Measurements from ENCODE around the gene CLCN2.

Gene CLCN2

DNA sequence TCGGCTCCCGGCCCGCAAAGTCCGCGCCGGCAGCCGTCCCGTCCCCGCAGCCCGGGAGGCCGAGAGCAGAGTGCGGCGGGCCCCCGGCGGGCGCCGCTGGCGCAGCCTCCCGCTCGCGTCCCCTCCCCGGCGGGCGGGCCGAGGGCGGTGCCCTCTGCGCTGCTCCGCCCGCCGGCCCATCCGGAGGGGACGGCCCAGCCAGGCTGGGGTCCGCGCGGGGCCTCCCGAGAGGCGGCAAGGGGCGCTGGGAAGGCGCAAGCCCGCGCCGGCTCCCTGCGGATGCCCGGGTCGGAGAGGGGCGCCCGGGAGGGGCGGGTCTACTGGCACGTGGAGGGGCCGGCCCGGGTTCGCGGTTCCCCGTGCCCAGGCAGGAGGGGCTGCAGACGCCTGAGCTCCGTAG, at the start of gene CLCN2, which contains the start of gene POLR2H:
Gene CLCN2 (minus strand): TSS at position 74 of the 400 bp plus-strand sequence. CDS start 126 bp downstream, outside the sequence.
Gene POLR2H (plus strand): TSS at position 179 of the 400 bp plus-strand sequence. CDS start 1,783 bp downstream, outside the sequence.
- no peak for DNase-seq

DNA sequence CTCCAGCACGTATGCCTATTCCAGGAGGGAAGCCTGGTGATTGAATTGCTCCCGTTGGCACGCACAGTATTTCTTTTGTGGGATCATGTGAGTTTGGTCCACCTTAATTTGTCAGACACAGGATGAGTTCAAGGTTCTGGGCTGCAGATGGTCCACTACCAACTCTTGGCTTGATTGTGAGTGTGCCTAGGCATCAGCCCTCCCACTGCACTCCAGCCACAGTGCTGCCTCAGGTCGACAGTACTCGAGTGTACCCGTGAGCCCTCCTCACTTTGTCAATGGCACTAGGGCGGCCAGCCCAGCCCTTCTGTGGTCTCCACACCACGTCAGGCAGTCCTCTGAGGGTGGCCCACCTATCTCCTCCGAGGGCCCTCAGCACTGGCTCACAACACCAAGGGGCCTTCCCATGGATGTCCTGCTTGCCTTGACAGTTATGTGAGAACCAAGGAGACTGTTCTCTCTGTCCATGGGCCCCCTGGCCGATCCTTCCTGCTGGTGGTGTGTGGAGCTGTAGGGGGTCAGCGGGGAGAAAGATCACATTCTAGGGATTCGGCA, 48.6 kb upstream of the CLCN2 start:
- DNase-seq, result no peak

DNA sequence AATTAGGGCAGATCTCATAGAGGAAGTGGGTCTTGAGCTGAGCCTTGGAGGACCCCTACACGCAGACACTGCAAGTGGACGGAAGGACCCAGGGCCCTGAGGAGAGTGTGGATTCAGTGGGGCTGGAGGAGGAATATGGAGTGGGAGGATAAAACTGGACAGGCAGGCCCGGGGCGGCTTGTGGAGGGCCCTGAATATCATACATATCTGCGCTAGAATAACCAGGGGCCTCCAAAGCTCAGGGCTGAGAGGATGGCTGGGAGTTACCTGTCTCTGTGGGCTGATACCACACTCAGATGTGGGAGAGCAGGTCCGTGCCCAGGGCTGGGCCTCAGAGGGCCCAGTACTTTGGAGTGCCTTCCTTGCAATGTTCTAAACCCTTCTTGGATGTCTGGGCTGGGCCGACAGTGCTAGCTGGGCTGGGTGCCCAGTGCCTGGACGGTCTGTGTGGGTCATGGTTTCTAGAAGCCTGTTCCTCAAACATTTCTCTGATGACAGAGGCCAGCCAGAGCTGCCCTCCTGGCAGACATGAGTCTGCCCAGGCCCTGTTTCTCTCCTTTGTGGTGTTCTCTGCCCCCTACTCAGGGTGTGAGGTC, 48.0 kb upstream of the CLCN2 start:
- DNase-seq, result no peak

DNA sequence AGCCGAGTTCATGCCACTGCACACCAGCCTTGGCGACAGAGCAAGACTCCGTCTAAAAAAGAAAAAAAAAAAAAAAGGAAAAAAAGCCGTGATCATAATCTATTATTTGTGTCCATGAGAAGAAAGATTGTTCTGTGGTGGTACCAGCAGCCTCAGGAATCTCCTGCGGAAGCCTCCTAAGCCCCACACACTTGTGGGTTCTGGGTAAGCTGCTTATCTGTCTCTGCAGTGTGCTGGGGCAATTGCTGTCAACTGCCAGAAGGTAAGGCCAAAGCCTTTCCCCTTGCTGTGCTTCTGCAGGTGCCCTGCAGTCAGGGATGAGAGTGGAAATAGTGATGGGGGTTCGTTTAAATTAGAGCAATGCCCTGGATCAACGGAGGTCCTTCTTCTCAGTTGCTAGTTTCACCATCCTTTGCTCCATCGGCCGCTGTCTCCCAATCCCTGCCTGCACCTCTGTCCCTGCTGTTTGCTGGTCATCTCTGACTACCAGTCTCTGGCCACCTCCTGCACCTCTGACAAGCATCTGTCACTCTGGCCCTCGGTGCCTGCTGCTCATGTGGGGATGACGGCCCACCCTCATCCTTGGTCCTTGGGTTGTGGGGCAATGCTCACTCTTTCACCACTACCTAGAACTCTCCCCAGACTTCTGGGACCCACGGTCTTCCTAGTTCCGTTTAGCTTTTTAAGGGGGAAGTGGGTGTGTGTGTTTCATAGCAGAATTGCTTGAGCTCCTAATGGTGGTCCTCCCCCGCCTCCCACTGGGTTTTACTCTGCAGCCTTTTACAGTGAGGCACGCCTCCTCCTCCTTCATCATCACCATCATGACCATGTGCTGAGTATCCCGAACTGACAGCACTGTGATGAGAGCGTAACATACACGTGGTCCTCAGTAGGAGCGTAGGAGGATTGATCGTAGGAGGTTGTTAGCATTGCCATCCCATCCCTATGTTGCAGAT, 43.9 kb upstream of the CLCN2 start:
- DNase-seq, result no peak

DNA sequence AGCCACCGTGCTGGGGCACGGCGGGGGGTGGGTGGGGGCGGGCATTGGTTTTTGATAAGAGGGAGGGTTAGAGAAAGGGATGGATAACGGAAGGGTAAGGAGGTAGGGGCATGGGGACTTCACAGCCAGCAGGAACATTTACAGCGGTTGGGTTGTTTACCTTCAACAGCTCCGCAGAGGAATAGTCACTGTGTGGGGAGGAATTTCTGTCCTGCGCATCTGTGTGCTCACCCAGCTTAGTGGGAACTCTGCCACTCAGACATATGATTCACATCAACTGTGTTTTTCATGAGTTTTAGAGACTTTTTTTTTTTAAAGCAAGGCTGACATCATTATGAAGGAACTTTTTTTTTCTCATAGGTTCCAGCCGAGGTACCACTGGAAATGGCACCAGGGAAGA, 38.0 kb upstream of the CLCN2 start:
- no peak for DNase-seq

DNA sequence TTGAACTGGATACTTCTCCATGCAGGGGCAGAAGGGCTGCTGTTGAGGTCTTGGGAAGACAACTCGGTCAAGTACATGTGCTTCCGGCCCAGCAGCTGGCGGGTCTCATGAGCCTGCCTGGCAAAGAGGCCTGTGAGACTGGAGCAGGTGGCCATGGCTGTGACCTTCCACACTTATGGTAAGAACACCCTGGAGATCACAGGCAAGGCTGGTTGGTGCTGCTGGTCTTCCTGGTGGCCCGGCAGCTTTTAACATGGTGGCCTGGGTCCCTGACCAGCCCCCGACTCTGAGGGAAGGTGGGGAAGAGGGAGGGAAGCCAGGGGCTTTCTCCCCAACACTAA, 33.9 kb upstream of the CLCN2 start:
- DNase-seq, result no peak

DNA sequence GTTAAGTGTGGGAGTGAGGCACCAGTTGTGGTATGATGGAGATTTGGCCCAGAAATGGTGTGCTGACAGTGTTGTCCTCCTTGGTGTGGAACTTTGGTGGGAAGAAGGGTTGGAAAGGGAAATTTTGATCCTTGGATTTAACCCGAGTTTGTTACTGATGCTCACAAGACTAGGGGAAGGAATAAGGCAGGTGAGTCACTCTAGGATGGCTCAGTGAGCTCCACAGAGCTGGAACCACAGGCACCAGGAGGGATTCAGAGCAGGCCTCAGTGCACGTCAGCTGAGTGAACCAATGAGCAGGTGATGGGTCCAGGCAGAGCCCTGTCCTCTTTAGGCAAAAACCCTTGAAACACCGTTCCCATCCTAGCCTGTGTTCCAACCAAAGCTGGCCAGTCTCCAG, 29.9 kb upstream of the CLCN2 start:
- DNase-seq, result no peak

DNA sequence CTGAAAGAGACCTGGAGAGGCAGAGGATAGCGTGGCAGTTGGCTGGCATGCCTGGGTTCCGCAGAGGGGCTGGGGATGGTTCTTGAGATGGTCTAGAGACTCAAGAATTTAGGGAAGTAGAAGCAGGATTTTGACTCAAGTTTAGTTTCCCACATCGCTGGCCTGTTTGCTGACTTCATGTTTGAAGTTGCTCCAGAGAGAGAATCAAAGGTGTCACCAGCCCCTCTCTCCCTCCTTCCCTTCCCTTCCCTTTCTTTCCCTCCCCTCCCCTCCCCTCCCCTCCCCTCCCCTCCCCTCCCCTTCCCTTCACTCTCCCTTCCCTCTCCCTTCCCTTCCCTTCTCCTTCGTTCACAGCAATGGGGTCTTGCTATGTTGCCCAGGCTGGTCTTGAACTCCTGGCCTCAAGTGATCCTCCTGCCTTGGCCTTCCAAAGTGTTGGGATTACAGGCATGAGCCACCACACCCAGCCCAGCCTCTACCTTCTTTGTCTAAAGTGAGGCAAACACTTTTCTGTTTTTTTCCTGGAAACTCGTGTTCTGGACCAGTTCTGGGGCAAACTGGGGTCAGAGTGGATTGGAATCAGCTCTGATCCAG, 28.6 kb upstream of the CLCN2 start:
- no peak for DNase-seq

DNA sequence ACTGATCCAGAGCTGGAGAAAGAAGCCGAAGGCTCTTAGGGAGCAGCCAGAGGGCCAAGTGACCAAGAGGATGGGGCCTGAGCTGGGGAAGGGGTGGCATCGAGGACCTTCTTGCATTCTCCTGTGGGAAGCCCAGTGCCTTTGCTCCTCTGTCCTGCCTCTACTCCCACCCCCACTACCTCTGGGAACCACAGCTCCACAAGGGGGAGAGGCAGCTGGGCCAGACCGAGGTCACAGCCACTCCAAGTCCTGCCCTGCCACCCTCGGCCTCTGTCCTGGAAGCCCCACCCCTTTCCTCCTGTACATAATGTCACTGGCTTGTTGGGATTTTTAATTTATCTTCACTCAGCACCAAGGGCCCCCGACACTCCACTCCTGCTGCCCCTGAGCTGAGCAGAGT, 28.0 kb upstream of the CLCN2 start:
- DNase-seq, result no peak

DNA sequence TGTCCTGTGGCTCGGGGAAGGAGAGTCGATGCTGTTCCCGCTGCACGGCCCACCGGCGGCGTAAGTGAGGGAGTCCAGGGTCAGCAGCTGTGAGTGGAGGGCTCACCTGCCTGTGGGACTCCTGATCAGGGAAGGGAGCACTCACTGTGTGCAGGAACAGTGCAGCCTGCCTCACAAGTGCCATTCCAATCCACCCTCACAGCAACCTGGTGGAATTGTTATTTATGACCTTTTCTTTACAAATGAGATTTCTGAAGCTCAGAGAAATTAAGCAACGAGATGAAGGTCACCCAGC, 27.5 kb upstream of the CLCN2 start:
- DNase-seq, result no peak

DNA sequence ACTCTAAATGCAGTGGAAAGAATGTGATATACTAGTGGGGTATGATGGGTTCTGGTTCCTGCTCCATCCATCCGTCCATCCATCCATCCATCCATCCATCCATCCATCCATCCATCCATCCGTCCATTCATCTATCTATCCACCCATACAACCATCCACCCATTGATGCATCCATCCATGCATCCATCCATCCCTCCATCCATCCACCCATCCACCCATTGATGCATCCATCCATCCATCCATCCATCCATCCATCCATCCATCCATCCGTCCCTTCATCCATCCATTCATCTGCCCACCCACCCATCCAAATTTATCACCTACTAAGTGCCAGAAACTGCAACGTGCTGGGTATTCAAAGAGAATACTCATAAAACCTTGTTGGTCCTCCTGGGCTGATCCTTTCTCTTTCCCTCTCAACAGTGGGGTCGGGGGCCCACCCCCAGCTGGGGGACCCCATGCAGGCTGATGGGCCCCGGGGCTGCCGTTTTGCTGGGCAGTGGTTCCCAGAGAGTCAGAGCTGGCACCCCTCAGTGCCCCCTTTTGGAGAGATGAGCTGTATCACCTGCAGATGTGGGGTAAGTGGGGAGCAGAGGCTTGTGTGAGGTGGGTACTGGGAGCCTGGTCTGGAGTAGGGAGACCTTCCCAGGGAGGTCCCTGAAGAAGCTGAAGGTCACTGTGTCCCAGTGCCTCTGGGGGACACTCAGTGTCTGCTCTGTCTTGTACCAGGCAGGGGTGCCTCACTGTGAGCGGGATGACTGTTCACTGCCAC, 26.9 kb upstream of the CLCN2 start:
- no peak for DNase-seq

DNA sequence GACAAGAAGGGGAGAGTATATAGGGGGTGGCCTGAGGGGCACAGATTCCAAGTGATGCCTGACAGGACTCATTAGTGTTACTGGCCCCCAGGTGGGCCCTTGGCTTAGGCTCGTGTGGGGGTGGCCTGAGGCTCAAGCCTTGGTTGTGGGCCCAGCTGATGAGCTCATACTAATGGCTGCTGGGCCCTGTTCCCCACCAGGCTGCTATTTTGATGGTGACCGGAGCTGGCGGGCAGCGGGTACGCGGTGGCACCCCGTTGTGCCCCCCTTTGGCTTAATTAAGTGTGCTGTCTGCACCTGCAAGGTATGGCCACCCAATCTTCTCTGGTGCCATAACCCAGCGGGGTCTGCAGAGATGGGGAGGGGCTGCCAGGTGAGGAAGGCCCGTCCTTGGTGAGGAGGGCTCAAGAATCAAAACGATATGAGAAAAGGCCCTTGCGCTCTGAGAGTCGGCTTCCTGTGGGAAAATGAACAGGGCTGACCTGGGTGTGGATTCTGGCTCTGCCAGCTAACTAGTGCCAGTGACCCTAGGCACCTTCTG, 25.8 kb upstream of the CLCN2 start:
- no peak for DNase-seq

DNA sequence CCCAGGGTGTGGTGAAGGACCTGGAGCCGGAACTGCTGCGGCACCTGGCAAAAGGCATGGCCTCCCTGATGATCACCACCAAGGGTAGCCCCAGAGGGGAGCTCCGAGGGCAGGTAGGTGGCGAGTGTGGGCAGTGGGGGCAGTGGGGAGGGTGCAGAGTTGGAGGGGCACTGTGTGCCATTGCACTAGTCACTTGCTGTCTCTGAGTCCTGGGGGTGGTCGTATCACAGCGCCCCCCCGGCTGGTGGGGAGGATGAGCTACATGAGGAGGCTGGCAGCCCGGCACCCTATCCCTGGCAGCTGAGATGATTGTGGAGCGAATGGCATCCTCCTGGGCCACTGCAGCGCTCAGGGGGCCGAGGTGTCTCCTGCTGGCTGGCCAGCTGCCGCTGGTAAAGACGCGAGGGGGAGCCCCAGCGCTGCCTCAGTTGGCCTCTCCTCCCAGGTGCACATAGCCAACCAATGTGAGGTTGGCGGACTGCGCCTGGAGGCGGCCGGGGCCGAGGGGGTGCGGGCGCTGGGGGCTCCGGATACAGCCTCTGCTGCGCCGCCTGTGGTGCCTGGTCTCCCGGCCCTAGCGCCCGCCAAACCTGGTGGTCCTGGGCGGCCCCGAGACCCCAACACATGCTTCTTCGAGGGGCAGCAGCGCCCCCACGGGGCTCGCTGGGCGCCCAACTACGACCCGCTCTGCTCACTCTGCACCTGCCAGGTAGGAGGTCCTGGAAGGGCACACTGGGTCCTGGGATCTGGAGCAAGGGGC, 24.8 kb upstream of the CLCN2 start:
- DNase-seq, result no peak

DNA sequence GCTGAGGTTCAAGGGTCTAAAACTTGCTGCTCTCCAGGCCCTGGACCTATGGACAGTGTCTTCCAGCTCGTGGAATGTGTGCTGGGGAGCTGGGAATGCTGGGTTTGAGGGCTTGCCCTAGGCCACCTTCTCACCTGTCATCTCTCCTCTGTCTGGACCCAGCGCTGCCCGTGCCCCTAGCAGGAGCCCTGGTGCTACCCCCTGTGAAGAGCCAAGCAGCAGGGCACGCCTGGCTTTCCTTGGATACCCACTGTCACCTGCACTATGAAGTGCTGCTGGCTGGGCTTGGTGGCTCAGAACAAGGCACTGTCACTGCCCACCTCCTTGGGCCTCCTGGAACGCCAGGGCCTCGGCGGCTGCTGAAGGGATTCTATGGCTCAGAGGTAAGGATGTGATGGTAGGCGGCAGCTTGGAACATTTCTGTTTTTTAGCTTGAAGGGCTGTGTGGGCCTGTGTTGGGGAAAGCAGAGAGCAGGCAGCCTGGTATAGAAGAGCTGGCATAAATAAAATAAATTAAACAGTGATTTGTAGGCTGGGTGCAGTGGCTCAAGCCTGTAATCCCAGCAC, 23.5 kb upstream of the CLCN2 start:
- DNase-seq, result no peak

DNA sequence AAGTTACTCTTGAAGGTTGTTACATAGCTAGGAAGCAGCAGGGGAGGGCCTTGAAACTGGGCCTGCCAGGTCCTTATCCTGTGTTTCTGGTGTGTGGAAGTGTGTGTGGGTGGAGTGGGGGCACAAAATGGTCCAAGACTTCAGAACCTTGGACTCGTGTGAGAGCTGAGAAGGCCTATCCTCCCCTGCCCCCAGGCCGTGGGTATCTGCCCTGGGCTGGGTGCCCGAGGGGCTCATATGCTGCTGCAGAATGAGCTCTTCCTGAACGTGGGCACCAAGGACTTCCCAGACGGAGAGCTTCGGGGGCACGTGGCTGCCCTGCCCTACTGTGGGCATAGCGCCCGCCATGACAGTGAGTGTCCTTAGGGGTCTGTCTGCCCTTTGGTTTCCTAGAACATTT, 22.9 kb upstream of the CLCN2 start:
- DNase-seq, result no peak

DNA sequence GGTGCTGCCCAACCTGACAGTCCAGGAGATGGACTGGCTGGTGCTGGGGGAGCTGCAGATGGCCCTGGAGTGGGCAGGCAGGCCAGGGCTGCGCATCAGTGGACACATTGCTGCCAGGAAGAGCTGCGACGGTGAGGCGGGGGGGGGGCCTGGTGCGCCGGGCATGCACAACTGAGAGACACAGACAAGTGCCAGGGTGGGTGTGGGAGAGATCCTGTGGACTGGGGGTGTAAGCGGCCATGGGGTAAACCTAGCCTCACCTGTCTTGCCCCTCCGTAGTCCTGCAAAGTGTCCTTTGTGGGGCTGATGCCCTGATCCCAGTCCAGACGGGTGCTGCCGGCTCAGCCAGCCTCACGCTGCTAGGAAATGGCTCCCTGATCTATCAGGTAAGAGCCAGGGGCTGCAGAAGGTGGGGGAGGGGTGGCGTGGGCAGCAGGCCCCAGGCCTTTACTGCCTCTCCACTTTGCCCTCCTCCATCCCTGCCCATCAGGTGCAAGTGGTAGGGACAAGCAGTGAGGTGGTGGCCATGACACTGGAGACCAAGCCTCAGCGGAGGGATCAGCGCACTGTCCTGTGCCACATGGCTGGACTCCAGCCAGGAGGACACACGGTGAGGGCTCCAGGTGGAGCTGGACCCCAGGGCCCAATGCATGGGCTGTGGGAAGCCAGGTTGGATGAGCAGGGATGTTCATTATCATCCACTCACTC, 21.8 kb upstream of the CLCN2 start:
- no peak for DNase-seq

DNA sequence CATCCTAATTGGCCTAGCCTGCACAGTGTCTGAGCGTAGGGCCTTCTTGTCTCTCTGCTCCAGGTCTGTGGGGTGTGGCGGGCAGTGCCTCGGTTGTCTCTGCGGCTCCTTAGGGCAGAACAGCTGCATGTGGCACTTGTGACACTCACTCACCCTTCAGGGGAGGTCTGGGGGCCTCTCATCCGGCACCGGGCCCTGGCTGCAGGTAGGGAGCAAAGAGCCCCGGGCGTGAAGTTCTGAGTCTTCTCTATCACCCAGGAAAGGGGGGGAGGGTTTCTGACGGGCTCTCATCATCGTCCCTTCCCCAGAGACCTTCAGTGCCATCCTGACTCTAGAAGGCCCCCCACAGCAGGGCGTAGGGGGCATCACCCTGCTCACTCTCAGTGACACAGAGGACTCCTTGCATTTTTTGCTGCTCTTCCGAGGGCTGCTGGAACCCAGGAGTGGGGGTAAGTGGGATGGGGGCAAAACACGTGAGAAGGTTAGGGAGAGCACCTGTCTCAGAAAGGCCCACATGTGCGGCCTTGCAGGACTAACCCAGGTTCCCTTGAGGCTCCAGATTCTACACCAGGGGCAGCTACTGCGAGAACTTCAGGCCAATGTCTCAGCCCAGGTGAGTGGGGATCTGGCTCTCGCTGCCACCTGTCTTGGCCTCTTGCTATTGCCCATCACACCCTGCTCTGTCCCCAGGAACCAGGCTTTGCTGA, 21.1 kb upstream of the CLCN2 start:
- DNase-seq, result no peak

DNA sequence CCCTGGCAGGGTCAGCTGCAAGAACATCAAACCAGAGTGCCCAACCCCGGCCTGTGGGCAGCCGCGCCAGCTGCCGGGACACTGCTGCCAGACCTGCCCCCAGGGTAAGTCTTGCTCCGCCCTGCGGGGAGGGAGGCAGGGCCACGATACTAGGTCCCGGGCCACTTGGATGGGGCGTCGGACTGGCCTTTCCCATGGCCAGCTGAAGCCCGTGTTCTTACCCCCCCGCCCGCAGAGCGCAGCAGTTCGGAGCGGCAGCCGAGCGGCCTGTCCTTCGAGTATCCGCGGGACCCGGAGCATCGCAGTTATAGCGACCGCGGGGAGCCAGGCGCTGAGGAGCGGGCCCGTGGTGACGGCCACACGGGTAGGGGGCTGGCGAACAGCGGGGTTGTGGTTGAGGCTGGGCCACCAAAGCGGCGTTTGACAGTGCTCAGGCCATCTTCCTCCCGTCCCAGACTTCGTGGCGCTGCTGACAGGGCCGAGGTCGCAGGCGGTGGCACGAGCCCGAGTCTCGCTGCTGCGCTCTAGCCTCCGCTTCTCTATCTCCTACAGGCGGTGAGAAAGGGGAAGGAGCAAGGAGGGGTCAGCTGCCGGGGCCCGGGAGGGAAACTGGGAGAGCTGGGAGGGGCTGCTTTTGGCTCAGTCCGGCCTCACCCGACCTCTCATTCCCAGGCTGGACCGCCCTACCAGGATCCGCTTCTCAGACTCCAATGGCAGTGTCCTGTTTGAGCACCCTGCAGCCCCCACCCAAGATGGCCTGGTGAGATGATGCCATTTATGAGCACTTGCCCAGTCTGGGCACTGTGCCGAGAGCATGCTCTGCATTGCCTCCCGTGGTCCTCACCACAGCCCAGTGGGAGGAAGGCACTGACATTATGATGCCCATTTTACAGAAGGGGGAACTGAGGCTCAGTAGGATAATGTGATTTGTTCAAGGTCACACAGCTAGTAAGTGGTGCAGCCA, 20.1 kb upstream of the CLCN2 start:
- DNase-seq, result no peak

DNA sequence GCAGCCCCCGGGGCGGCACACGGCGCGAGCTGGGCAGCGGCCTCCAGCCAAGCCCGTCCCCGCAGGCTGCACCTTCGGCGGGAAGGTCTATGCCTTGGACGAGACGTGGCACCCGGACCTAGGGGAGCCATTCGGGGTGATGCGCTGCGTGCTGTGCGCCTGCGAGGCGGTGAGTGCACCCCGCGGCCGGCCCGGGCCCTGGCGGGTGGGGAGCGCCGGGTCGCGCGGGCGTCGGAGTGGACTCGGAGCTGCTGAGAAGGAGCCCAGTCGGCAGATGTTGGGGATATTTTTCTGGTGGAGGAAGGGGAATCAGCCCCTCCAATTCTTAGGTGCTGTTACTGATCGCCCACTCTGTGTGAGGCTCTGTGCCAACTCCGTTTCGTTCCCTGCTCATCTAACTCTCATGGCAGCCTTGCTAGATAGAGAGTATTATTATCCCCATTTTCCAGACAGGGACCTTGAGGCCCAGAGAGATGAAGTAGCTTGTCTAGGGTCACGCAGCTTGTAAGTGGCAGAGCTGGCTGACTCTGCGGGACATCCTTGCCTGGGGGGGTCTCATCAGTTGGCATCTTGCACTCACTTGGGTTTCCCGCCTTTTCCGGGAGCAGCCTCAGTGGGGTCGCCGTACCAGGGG, 19.3 kb upstream of the CLCN2 start:
- no peak for DNase-seq
